Activated CD8-positive, alpha-beta T cell treated with anti-CD3 and anti-CD28 coated beads for 36 hours (primary cell): ENCODE data around the gene PEAK1. TPM values are rescaled to one million over a fixed set of nuclear protein-coding genes. Genes with fewer than 3 reads are reported as not detected.

Source experiments
- ATAC-seq: fragments of 200-7000 bp; cut with Tn5 transposase; one replicate; pipeline ENCODE4 v1.10.0; 2021; ENCODE audit warnings: mild to moderate bottlenecking, moderate library complexity
- CTCF ChIA-PET: fragments of 350-600 bp; sonication (Branson Sonifier 250); formaldehyde crosslinking; loops from one replicate; lab custom pipeline; 2021; ENCODE audit warnings: antibody characterized with exemption; lab: Charles Lee
- POLR2A ChIA-PET: fragments of 350-600 bp; sonication (Branson Sonifier 250); formaldehyde crosslinking; loops from one replicate; lab custom pipeline; 2021; ENCODE audit warnings: antibody characterized with exemption; lab: Charles Lee
- DNase-seq: peaks from one replicate; pipeline ENCODE4 v3.0.0-alpha.2; 2020
- H3K27ac Mint-ChIP-seq: one replicate; pipeline ENCODE4 v1.8.0; 2021; ENCODE audit warnings: mild to moderate bottlenecking, mixed read lengths
- H3K27me3 Mint-ChIP-seq: one replicate; pipeline ENCODE4 v1.8.0; 2021; ENCODE audit warnings: mixed read lengths
- H3K36me3 Mint-ChIP-seq: one replicate; pipeline ENCODE4 v1.8.0; 2021; ENCODE audit warnings: low read depth, mixed read lengths
- H3K4me1 Mint-ChIP-seq: one replicate; pipeline ENCODE4 v1.8.0; 2021; ENCODE audit warnings: low read depth, mixed read lengths
- H3K4me3 Mint-ChIP-seq: one replicate; pipeline ENCODE4 v1.8.0; 2021; ENCODE audit warnings: mild to moderate bottlenecking, moderate library complexity, mixed read lengths
- H3K9me3 Mint-ChIP-seq: one replicate; pipeline ENCODE4 v1.8.0; 2021; ENCODE audit warnings: mixed read lengths
- intact Hi-C: fragments of 100-400 bp; cut with micrococcal nuclease; formaldehyde crosslinking; loops from one replicate; pipeline ENCODE4 v1.10.0; 2022
- total RNA-seq, 2 experiments: library from RNA; stranded (reverse); gene quantifications; one replicate each; pipeline ENCODE4 v1.2.3, GENCODE V29; 2021
- TF ChIP-seq, protein P1 (sequence below): fragments of 200-600 bp; IDR thresholded peaks from one replicate; pipeline ENCODE4 v1.8.0; 2022; ENCODE audit warnings: antibody characterized with exemption, mild to moderate bottlenecking

PEAK1 gene
- total RNA-seq, 2 experiments from 2014 or later = 32.1 to 36.1 TPM

GRCh38 chr15:77085297-77085696 lies 334.6 kb downstream of the PEAK1 start:
- CTCF ChIA-PET = no interaction called here
- Mint-ChIP-seq H3K36me3 (no peaks in the 10 kb centered on the region), H3K27me3 (no peaks in the 10 kb centered on the region), H3K4me1 (peaks cover 16% of the 10 kb centered on the region), H3K9me3 (no peaks in the 10 kb centered on the region), H3K27ac (no peak overlapping the region), H3K4me3 (no peak overlapping the region)
- TF ChIP-seq, protein P1, sequence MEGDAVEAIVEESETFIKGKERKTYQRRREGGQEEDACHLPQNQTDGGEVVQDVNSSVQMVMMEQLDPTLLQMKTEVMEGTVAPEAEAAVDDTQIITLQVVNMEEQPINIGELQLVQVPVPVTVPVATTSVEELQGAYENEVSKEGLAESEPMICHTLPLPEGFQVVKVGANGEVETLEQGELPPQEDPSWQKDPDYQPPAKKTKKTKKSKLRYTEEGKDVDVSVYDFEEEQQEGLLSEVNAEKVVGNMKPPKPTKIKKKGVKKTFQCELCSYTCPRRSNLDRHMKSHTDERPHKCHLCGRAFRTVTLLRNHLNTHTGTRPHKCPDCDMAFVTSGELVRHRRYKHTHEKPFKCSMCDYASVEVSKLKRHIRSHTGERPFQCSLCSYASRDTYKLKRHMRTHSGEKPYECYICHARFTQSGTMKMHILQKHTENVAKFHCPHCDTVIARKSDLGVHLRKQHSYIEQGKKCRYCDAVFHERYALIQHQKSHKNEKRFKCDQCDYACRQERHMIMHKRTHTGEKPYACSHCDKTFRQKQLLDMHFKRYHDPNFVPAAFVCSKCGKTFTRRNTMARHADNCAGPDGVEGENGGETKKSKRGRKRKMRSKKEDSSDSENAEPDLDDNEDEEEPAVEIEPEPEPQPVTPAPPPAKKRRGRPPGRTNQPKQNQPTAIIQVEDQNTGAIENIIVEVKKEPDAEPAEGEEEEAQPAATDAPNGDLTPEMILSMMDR = no peak
- POLR2A ChIA-PET = no interaction called here
- DNase-seq (no peak), ATAC-seq (peak; percentile 29)
- intact Hi-C loops = no loop called here

DNA sequence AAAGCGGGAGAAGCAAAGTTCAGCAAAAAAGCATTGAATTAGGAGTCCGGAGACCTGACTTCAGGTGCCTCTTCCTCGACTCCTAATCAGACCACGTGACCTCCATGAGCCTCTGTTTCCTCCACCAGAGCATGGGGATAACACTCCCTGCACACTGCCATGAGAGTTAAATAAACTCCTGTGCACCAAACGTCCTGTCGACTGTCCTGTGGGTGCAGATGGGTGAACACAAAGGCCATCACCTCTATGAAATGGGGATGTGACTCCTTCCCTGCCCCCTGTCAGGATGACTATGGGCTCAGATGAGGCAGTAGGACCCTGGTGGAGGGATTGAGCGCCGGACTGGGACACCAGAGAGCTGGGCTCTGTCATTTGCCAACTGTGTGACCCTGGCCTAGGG lies 335.5 kb downstream of the PEAK1 start:
- H3K9me3 Mint-ChIP-seq = no peaks in the 10 kb centered on the region
- no peak for DNase-seq
- H3K27me3 Mint-ChIP-seq = no peaks in the 10 kb centered on the region
- TF ChIP-seq, protein P1 = no peak
- no peak for ATAC-seq
- H3K27ac Mint-ChIP-seq = no peak overlapping the region
- intact Hi-C loops = no loop called here
- CTCF ChIA-PET = no interaction called here
- H3K4me1 Mint-ChIP-seq = peaks cover 16% of the 10 kb centered on the region
- H3K36me3 Mint-ChIP-seq = no peaks in the 10 kb centered on the region
- POLR2A ChIA-PET = interaction anchor here (0.6 kb wide), 1 partner anchor 334 kb away, joined by 3 read pairs; no protein-coding TSS in a partner anchor
- no peak overlapping the region for H3K4me3 Mint-ChIP-seq

GRCh38 chr15:77083381-77084160 lies 336.3 kb downstream of the PEAK1 start:
- Mint-ChIP-seq H3K36me3 (no peaks in the 10 kb centered on the region), H3K4me1 (peaks cover 16% of the 10 kb centered on the region), H3K27me3 (no peaks in the 10 kb centered on the region), H3K27ac (no peak overlapping the region), H3K4me3 (peak overlapping the region; percentile 40), H3K9me3 (no peaks in the 10 kb centered on the region)
- ATAC-seq (peak; percentile 97), DNase-seq (peak; percentile 75)
- ChIA-PET CTCF (no interaction called here), POLR2A (no interaction called here)
- TF ChIP-seq, protein P1 = no peak
- intact Hi-C loops = no loop called here

- intact Hi-C loops = no loop called here
- Mint-ChIP-seq H3K27me3 (no peaks in the 10 kb centered on the region), H3K4me1 (peaks cover 16% of the 10 kb centered on the region), H3K27ac (no peak overlapping the region), H3K4me3 (no peak overlapping the region), H3K9me3 (no peaks in the 10 kb centered on the region), H3K36me3 (no peaks in the 10 kb centered on the region)
- CTCF ChIA-PET = interaction anchor here (0.8 to 1.3 kb wide), 3 partner anchors 58 to 461 kb away, joined by 3 to 6 read pairs (median 4); no protein-coding TSS in a partner anchor
- ATAC-seq (no peak), DNase-seq (no peak)
- POLR2A ChIA-PET = interaction anchor here (0.8 to 1.7 kb wide), 3 partner anchors 10 to 38 kb away, joined by 3 read pairs; no protein-coding TSS in a partner anchor
- TF ChIP-seq, protein P1 = no peak
Measured at GRCh38 chr15:77081971-77082370, 337.9 kb downstream of the PEAK1 start.

- Mint-ChIP-seq H3K27me3 (no peaks in the 10 kb centered on the region), H3K27ac (no peak overlapping the region), H3K36me3 (no peaks in the 10 kb centered on the region), H3K9me3 (no peaks in the 10 kb centered on the region), H3K4me1 (peaks cover 5% of the 10 kb centered on the region), H3K4me3 (no peak overlapping the region)
- DNase-seq (no peak), ATAC-seq (no peak)
- CTCF ChIA-PET = interaction anchor here (1.5 kb wide), 1 partner anchor 17 kb away, joined by 3 read pairs; no protein-coding TSS in a partner anchor
- intact Hi-C loops = no loop called here
- POLR2A ChIA-PET = no interaction called here
- TF ChIP-seq, protein P1 = no peak
Measured at GRCh38 chr15:77076323-77076915, 343.5 kb downstream of the PEAK1 start.
